ENCODE results near the gene NRP1. TPM values are rescaled to one million over a fixed set of nuclear protein-coding genes. Genes with fewer than 3 reads are reported as not detected.
A peak's percentile ranks its signal among the peaks of the same experiment; 100 is the strongest.
"Not testable (repeated sequence)": the region's sequence is repeated elsewhere in the genome, so short reads cannot be mapped to it uniquely, and the experiment has no call there.

Gene NRP1
- polyA plus RNA-seq, 6 donors from 2014 or later, result not detected

- H3K4me1 Mint-ChIP-seq, result peaks cover 2 to 18% (median 11%) of the 10 kb centered on the region in 3 donors
- DNase-seq (no peak), ATAC-seq (ENCODE audit: low read depth in 2 of 2) (no peak)
- H3K9me3 Mint-ChIP-seq, result peaks cover 0 to 4% (median 0%) of the 10 kb centered on the region in 7 donors
- H3K27ac Mint-ChIP-seq, result peak overlapping the region in 1 of 6 donors; percentile 74
- no peak overlapping the region for H3K4me3 Mint-ChIP-seq
- H3K27me3 Mint-ChIP-seq, result peaks cover 0 to 5% (median 0%) of the 10 kb centered on the region in 3 donors
- no peaks in the 10 kb centered on the region for H3K36me3 Mint-ChIP-seq
Observed at GRCh38 chr10:33150889-33151288, 183.6 kb downstream of the NRP1 start.

- peaks cover 2 to 15% (median 7%) of the 10 kb centered on the region in 3 donors for H3K4me1 Mint-ChIP-seq
- peak overlapping the region in 2 of 6 donors; percentile 72 to 74 for H3K27ac Mint-ChIP-seq
- no peak overlapping the region for H3K4me3 Mint-ChIP-seq
- H3K36me3 Mint-ChIP-seq, result no peaks in the 10 kb centered on the region
- H3K9me3 Mint-ChIP-seq, result peaks cover 0 to 4% (median 0%) of the 10 kb centered on the region in 7 donors
- DNase-seq (no peak), ATAC-seq (ENCODE audit: low read depth in 2 of 2) (no peak)
- H3K27me3 Mint-ChIP-seq, result peaks cover 0 to 5% (median 0%) of the 10 kb centered on the region in 3 donors
Observed at GRCh38 chr10:33150146-33150545, 184.3 kb downstream of the NRP1 start.

- Mint-ChIP-seq H3K27me3 (peaks cover 0 to 5% (median 0%) of the 10 kb centered on the region in 3 donors), H3K4me3 (no peak overlapping the region), H3K4me1 (peaks cover 0 to 12% (median 7%) of the 10 kb centered on the region in 3 donors), H3K27ac (no peak overlapping the region), H3K36me3 (no peaks in the 10 kb centered on the region), H3K9me3 (peaks cover 0 to 4% (median 0%) of the 10 kb centered on the region in 7 donors)
- ATAC-seq (ENCODE audit: low read depth in 2 of 2) (no peak), DNase-seq (no peak)
Observed at GRCh38 chr10:33147013-33147310, 187.5 kb downstream of the NRP1 start.

- Mint-ChIP-seq H3K4me1 (peaks cover 0 to 11% (median 6%) of the 10 kb centered on the region in 3 donors), H3K27ac (no peak overlapping the region)
- no peak for ATAC-seq (ENCODE audit: low read depth in 2 of 2)
Observed at GRCh38 chr10:33146189-33147012, 188.1 kb downstream of the NRP1 start.

GRCh38 chr10:33145451-33146188 lies 188.8 kb downstream of the NRP1 start:
- ATAC-seq (ENCODE audit: low read depth in 2 of 2), result no peak
- Mint-ChIP-seq H3K4me3 (no peak overlapping the region), H3K27ac (no peak overlapping the region), H3K27me3 (peaks cover 0 to 5% (median 0%) of the 10 kb centered on the region in 3 donors), H3K4me1 (peaks cover 0 to 6% (median 0%) of the 10 kb centered on the region in 3 donors), H3K36me3 (no peaks in the 10 kb centered on the region), H3K9me3 (peaks cover 0 to 4% (median 0%) of the 10 kb centered on the region in 7 donors)
- no peak for DNase-seq

More at GRCh38 chr10:33146189-33147012, 188.1 kb downstream of the NRP1 start:
- Mint-ChIP-seq H3K9me3 (peaks cover 0 to 4% (median 0%) of the 10 kb centered on the region in 7 donors), H3K27me3 (peaks cover 0 to 5% (median 0%) of the 10 kb centered on the region in 3 donors), H3K36me3 (no peaks in the 10 kb centered on the region), H3K4me3 (no peak overlapping the region)
- DNase-seq, result no peak

- no peak overlapping the region for H3K27ac Mint-ChIP-seq
Observed at GRCh38 chr10:33143160-33143728, 191.2 kb downstream of the NRP1 start.

GRCh38 chr10:33142295-33142694 lies 192.2 kb downstream of the NRP1 start:
- no peak overlapping the region for H3K27ac Mint-ChIP-seq
- H3K9me3 Mint-ChIP-seq, result no peaks in the 10 kb centered on the region
- H3K36me3 Mint-ChIP-seq, result no peaks in the 10 kb centered on the region
- no peak overlapping the region for H3K4me3 Mint-ChIP-seq
- peaks cover 0 to 4% (median 0%) of the 10 kb centered on the region in 3 donors for H3K4me1 Mint-ChIP-seq
- no peak for ATAC-seq (ENCODE audit: low read depth in 2 of 2)
- no peak for DNase-seq
- peaks cover 4 to 17% (median 9%) of the 10 kb centered on the region in 3 donors for H3K27me3 Mint-ChIP-seq

More at GRCh38 chr10:33143160-33143728, 191.2 kb downstream of the NRP1 start:
- peaks cover 0 to 4% (median 0%) of the 10 kb centered on the region in 3 donors for H3K4me1 Mint-ChIP-seq
- peak overlapping the region in 3 of 8 donors; percentile 6 to 69 (median 17) for H3K4me3 Mint-ChIP-seq
- peaks cover 0 to 4% (median 0%) of the 10 kb centered on the region in 7 donors for H3K9me3 Mint-ChIP-seq
- ATAC-seq (ENCODE audit: low read depth in 2 of 2) (no peak), DNase-seq (no peak)
- no peaks in the 10 kb centered on the region for H3K36me3 Mint-ChIP-seq
- peaks cover 4 to 15% (median 5%) of the 10 kb centered on the region in 3 donors for H3K27me3 Mint-ChIP-seq

GRCh38 chr10:33141251-33141650 lies 193.2 kb downstream of the NRP1 start:
- ATAC-seq (ENCODE audit: low read depth in 2 of 2), result no peak
- H3K27me3 Mint-ChIP-seq, result peaks cover 4 to 24% (median 12%) of the 10 kb centered on the region in 3 donors
- DNase-seq, result no peak
- H3K4me1 Mint-ChIP-seq, result peaks cover 0 to 4% (median 0%) of the 10 kb centered on the region in 3 donors
- no peaks in the 10 kb centered on the region for H3K9me3 Mint-ChIP-seq
- no peaks in the 10 kb centered on the region for H3K36me3 Mint-ChIP-seq
- no peak overlapping the region for H3K4me3 Mint-ChIP-seq
- H3K27ac Mint-ChIP-seq, result peak overlapping the region in 2 of 6 donors; percentile 53 to 90

- H3K4me1 Mint-ChIP-seq, result peaks cover 0 to 4% (median 0%) of the 10 kb centered on the region in 3 donors
- ATAC-seq (ENCODE audit: low read depth in 2 of 2), result peak; percentile 39 to 74
- no peaks in the 10 kb centered on the region for H3K36me3 Mint-ChIP-seq
- no peaks in the 10 kb centered on the region for H3K9me3 Mint-ChIP-seq
- peaks cover 4 to 24% (median 18%) of the 10 kb centered on the region in 3 donors for H3K27me3 Mint-ChIP-seq
- H3K4me3 Mint-ChIP-seq, result no peak overlapping the region
- DNase-seq, result no peak
- H3K27ac Mint-ChIP-seq, result peak overlapping the region in 2 of 6 donors; percentile 46 to 49
Observed at GRCh38 chr10:33139181-33139646, 195.3 kb downstream of the NRP1 start.

GRCh38 chr10:33138686-33139085 lies 195.8 kb downstream of the NRP1 start:
- H3K36me3 Mint-ChIP-seq; H3K9me3 Mint-ChIP-seq; ATAC-seq (ENCODE audit: low read depth in 2 of 2); H3K4me1 Mint-ChIP-seq; H3K4me3 Mint-ChIP-seq; DNase-seq: not testable (repeated sequence)
- Mint-ChIP-seq H3K27ac (peak overlapping the region in 1 of 6 donors; percentile 76), H3K27me3 (peaks cover 4 to 24% (median 18%) of the 10 kb centered on the region in 3 donors)

- H3K4me3 Mint-ChIP-seq, result no peak overlapping the region
- no peaks in the 10 kb centered on the region for H3K9me3 Mint-ChIP-seq
- DNase-seq (no peak), ATAC-seq (ENCODE audit: low read depth in 2 of 2) (no peak)
- no peak overlapping the region for H3K27ac Mint-ChIP-seq
- H3K4me1 Mint-ChIP-seq, result peaks cover 4 to 8% (median 5%) of the 10 kb centered on the region in 3 donors
- H3K36me3 Mint-ChIP-seq, result no peaks in the 10 kb centered on the region
- peaks cover 4 to 24% (median 18%) of the 10 kb centered on the region in 3 donors for H3K27me3 Mint-ChIP-seq
Observed at GRCh38 chr10:33137356-33138005, 197.0 kb downstream of the NRP1 start.

GRCh38 chr10:33136781-33137180 lies 197.7 kb downstream of the NRP1 start:
- Mint-ChIP-seq H3K27ac (no peak overlapping the region), H3K4me3 (peak overlapping the region in 1 of 8 donors; percentile 6), H3K36me3 (no peaks in the 10 kb centered on the region), H3K4me1 (peaks cover 6 to 12% (median 10%) of the 10 kb centered on the region in 3 donors), H3K9me3 (no peaks in the 10 kb centered on the region), H3K27me3 (peaks cover 4 to 24% (median 18%) of the 10 kb centered on the region in 3 donors)
- ATAC-seq (ENCODE audit: low read depth in 2 of 2), result no peak
- DNase-seq, result no peak
